ENCODE results near the gene CDKN1C.
A peak's percentile ranks its signal among the peaks of the same experiment; 100 is the strongest.

The CDKN1C gene

GRCh38 chr11:2841411-2842190 lies 44.0 kb downstream of the CDKN1C start:
- no peak for DNase-seq

GRCh38 chr11:2839395-2839943 lies 46.1 kb downstream of the CDKN1C start:
- no peak for DNase-seq

- DNase-seq = no peak
These were observed 46.8 kb downstream of the CDKN1C start for GRCh38 chr11:2838676-2839294.

- DNase-seq = no peak
These were observed 47.5 kb downstream of the CDKN1C start for GRCh38 chr11:2838091-2838490.

GRCh38 chr11:2837651-2838050 lies 47.9 kb downstream of the CDKN1C start:
- no peak for DNase-seq

GRCh38 chr11:2837096-2837601 lies 48.4 kb downstream of the CDKN1C start:
- DNase-seq = no peak

GRCh38 chr11:2836315-2837095 lies 49.1 kb downstream of the CDKN1C start:
- DNase-seq = no peak

GRCh38 chr11:2835751-2836150 lies 49.8 kb downstream of the CDKN1C start:
- no peak for DNase-seq

GRCh38 chr11:2835296-2835695 lies 50.3 kb downstream of the CDKN1C start:
- peak; percentile 19 for DNase-seq

- DNase-seq = no peak
These were observed 50.9 kb downstream of the CDKN1C start for GRCh38 chr11:2834503-2835273.

- no peak for DNase-seq
These were observed 51.7 kb downstream of the CDKN1C start for GRCh38 chr11:2833716-2834502.
